Omental fat pad (tissue), 4 donors: ENCODE results near the gene TTC17. TPM values are rescaled to one million over a fixed set of nuclear protein-coding genes. Genes with fewer than 3 reads are reported as not detected.
"Not testable (repeated sequence)": the region's sequence is repeated elsewhere in the genome, so short reads cannot be mapped to it uniquely, and the experiment has no call there.

Experiments used
- ATAC-seq: fragments of 150-250 bp; one replicate; pipeline ENCODE4 v1.9.1; 2016; ENCODE audit warnings: mild to moderate bottlenecking, moderate library complexity; ENCODE audit not compliant: low FRiP score
- DNase-seq: peaks from one replicate; pipeline ENCODE4 v3.0.0-alpha.2; 2019; ENCODE audit warnings: low spot score
- total RNA-seq, 4 donors: library from RNA; depleted of rRNA; stranded (reverse); fragments of >200 nt; gene quantifications; one replicate each; pipeline ENCODE4 v1.1.0, GENCODE V29; 2016
- TF ChIP-seq, protein P1 (sequence below), 3 donors: fragments of 450-650 bp; IDR thresholded peaks; one replicate each; pipeline ENCODE4 v1.5.1; 2016 to 2017; ENCODE audit warnings: antibody characterized with exemption in 3 of 3, mild to moderate bottlenecking in 3 of 3, moderate library complexity in 2 of 3

TTC17 gene
- total RNA-seq, 4 donors from 2014 or later = 78.4 to 180 (median 97.9) TPM

DNA sequence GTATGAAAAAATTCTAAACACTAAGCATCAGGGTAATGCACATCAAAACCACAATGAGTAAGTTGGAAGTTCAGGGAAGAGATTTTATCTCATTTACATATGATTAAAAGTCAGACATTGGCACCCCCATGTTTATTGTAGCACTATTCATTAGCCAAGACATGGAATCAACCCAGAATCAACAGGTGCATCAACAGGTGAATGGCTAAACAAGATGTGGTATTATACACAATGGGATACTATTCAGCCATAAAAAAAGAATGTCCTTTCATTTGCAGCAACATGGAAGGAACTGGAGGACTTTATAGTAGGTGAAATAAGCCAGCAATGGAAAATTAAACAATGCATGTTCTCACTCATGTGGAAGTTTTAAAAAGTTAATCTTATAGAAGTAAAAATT lies 17.6 kb upstream of the TTC17 start:
- TF ChIP-seq, protein P1, sequence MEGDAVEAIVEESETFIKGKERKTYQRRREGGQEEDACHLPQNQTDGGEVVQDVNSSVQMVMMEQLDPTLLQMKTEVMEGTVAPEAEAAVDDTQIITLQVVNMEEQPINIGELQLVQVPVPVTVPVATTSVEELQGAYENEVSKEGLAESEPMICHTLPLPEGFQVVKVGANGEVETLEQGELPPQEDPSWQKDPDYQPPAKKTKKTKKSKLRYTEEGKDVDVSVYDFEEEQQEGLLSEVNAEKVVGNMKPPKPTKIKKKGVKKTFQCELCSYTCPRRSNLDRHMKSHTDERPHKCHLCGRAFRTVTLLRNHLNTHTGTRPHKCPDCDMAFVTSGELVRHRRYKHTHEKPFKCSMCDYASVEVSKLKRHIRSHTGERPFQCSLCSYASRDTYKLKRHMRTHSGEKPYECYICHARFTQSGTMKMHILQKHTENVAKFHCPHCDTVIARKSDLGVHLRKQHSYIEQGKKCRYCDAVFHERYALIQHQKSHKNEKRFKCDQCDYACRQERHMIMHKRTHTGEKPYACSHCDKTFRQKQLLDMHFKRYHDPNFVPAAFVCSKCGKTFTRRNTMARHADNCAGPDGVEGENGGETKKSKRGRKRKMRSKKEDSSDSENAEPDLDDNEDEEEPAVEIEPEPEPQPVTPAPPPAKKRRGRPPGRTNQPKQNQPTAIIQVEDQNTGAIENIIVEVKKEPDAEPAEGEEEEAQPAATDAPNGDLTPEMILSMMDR (IDR thresholded peaks at IDR 0.05) = no peak
- no peak for ATAC-seq

DNA sequence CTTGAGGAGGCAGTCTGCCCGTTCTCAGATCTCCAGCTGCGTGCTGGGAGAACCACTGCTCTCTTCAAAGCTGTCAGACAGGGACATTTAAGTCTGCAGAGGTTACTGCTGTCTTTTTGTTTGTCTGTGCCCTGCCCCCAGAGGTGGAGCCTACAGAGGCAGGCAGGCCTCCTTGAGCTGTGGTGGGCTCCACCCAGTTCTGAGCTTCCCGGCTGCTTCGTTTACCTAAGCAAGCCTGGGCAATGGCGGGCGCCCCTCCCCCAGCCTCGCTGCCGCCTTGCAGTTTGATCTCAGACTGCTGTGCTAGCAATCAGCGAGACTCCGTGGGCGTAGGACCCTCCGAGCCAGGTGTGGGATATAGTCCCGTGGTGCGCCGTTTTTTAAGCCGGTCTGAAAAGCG lies 7.3 kb upstream of the TTC17 start:
- not testable (repeated sequence) for DNase-seq, ATAC-seq

More for the DNA sequence above, 17.6 kb upstream of the TTC17 start:
- DNase-seq = no peak

DNA sequence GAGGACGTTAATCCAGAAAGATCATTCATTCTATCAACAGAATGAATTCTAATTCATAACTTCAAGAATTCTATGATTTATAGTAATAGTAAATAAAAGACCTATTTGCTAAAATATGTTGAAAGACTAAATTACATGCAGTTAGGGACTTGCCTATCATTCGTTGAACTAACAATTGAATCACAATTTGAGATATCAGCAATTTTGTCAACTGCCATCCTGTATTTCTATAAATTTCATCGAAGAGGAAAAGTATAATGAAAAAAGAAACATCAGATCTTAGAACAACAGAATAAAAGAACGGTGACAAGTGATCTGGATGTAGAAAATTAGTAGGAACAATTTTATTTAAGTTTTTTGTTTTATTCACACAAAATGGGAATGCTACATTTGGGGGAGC lies 4.4 kb upstream of the TTC17 start:
- ATAC-seq = no peak
- no peak for DNase-seq
- TF ChIP-seq, protein P1 (IDR thresholded peaks at IDR 0.05) = no peak

DNA sequence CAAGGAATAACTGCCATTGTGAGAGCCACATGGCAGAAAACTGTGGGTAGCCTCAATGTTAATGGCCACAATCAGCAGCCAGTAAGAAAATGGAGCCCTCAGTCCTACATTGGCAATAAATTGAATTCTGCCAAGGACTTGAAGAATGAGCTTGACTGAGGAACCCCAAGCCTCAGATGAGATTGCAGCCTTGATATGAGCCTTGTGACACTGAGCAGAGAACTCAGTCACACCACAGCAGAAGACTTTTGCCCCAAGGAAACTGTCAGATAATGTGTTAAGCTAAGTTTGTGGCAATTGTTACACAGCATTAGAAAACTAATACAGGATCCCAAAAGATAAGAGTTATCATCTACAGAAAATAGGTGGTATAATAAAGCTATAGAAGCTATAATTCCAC lies 2.4 kb upstream of the TTC17 start:
- TF ChIP-seq, protein P1 (IDR thresholded peaks at IDR 0.05) = no peak
- no peak for DNase-seq
- ATAC-seq = no peak

DNA sequence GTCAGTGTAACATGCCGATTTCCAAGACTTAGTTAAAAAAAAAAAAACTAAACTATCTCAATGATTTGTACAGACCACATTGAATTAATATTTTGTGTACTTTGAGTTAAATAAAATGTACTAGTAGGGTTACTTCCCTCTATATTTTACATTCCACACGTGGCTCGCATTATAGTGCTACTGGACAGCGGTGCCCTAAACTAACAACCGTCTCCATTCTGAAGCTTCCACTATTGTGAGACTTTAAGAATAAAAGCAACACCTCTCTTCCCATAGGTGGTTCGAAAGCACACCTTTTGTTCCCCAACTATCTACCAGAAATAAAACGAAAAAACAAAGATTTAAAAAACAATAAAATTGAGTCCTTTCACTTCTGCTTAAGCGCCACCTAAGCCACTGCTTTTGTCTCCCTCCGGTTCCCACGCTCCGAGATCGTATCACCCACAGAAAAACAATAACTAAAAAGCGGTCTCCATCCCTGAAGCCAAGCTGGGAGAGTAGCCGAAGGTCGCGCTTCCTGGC lies 380 bp upstream of the TTC17 start:
- ATAC-seq = no peak
- DNase-seq = no peak
- TF ChIP-seq, protein P1 (IDR thresholded peaks at IDR 0.05) = no peak

DNA sequence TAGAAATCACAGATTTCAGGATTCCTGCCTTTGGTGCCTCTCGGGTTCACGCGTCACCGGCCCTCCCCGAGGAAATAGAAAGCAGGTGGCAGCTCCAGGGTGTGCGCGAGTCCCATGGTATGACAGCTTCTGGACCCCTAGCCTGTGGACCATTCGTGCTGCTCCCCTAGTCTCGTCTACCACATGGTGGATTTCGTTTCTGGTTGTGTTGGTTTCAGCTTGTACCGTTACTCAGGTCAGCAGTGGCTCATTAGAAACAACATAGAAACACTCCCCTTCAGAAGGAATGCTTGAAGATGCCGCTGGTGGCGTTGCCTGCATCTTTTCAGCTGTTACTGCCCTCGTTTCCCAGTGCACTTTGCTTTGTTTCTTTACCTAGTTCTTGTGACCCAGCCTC lies 700 bp downstream of the TTC17 start:
- DNase-seq (no peak), ATAC-seq (peak; percentile 41)
- TF ChIP-seq, protein P1 (IDR thresholded peaks at IDR 0.05) = no peak

DNA sequence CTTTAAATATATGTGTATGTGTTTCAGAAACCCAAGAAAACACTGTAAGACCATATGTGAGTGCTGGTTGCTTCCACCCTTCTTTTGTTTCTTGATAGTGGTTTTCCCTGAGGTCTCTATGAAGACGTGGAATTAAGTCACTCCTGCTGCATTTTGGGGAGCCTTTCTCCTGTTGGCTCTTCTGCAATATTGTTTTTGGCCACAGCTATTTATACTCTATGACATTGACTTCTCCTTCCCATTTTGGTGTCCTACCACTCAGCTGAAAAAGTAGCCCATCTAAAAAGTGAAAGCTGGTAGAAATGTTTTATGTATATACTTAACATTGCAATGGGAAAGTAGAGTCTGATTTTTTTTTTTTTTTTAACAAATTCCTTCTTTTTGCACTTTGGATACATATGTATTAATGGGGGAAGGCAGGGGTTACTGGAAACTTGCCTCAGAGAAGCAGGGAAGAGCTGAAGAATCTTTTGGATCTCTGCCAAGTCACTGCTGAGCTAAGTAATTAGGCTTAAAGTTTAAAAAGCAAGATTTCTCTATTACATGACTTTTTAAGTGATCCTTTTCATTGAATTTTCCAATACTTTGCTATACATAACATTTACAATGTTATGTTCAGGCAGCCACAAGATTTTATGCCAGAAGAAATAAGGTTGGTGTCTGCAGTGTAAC lies 1.8 kb downstream of the TTC17 start:
- TF ChIP-seq, protein P1 (IDR thresholded peaks at IDR 0.05) = no peak
- ATAC-seq = no peak
- no peak for DNase-seq
